GM15510 (cell line): ENCODE data around the gene CCND3.

Experiments used
- POLR2A ChIP-seq: IDR thresholded peaks from 3 replicates; pipeline ENCODE4 v1.6.1; 2011; ENCODE audit warnings: borderline replicate concordance; ENCODE audit not compliant: insufficient read length; ENCODE audit errors: extremely low read depth

Gene CCND3

DNA sequence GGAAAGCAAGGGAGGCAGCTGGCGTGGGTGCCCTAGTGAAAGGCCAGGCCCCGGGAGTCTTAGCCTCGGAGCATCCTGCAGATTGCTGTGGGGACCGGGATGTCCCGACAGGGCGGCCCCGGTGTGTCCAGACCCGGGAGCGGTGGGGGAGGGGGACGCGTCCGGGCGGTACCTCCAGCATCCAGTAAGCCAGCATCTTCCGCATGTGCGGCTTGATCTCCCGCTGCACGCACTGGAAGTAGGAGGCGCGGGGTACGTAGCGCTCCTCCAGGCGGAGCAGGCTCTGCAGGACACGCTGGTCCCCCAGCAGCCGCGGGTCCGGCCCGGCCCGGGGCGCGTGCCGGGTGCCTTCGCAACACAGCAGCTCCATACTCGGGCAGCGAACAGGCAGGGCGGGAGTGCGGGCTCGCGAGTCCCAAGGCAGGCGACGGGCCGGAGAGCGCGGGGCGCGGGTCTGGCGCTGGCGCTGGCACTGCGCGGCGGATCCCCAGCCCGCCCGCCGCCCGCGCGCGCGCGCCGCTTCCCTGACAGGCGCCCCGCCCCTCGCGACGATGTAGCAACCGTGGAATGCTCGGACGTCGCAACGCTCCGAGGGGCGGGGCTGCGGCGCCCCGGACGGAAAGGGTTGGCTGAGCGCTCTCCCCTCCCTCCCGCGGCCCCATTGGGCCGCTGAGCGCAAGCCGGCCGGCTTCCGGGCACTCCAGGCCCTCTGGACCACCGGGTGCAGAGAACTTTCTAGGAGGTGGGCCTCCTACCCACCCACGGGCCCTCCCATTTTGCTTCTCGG is at the start of gene CCND3:
Gene CCND3, minus strand, starts transcription at position 529 of the 787 bp plus-strand sequence. Its CDS starts 159 bp downstream, at position 370.
- TF ChIP-seq POLR2A = peak; percentile 76

DNA sequence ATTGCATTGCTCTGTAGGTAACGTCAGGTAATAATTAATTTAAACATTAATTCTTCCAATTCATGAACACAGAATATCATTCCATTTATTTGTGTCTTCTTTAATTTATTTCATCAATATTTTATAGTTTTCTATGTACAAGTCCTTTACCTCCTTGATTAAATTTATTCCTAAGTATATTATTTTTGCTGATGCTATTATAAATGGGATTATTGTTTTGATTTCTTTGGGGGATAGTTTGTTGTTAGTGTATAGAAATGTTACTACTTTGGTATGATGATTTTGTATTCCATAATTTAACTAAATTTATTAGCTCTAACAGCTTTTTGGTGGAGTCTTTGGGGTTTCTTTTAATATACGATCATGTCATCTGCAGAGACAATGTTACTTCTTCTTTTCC is 44.7 kb upstream of the CCND3 start:
- no peak for TF ChIP-seq POLR2A

GRCh38 chr6:41984623-41985022 is 43.0 kb upstream of the CCND3 start:
- no peak for TF ChIP-seq POLR2A

- TF ChIP-seq POLR2A = no peak
These were observed 35.3 kb upstream of the CCND3 start for GRCh38 chr6:41976794-41977484.

GRCh38 chr6:41975276-41975675 is 33.7 kb upstream of the CCND3 start:
- TF ChIP-seq POLR2A = no peak

DNA sequence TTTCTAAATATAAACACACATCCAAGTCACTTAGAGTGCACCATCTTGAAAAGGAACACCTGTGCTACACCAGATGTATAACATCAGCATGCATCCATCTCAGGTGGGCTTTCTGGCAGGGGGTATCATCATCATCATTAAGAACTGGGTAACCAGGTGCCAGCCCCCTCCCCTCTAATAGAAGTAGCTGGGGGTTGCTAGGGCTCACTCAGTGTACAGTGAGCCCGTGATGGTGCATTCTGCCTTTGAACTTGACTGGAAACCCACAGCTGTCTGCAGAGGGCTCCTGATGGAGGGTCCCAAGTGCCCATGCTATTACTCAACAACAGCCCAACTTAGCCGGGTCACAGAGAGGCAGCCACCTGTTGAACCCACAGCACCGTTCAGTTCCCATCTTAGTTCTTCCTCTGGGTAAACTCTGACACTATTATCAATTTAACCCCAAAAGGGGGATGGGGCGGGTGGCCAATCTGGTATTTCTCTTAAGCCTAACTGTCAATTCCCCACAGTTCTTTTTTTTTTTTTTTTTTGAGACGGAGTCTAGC is 32.7 kb upstream of the CCND3 start:
- TF ChIP-seq POLR2A = no peak

GRCh38 chr6:41972826-41973225 is 31.2 kb upstream of the CCND3 start:
- no peak for TF ChIP-seq POLR2A

DNA sequence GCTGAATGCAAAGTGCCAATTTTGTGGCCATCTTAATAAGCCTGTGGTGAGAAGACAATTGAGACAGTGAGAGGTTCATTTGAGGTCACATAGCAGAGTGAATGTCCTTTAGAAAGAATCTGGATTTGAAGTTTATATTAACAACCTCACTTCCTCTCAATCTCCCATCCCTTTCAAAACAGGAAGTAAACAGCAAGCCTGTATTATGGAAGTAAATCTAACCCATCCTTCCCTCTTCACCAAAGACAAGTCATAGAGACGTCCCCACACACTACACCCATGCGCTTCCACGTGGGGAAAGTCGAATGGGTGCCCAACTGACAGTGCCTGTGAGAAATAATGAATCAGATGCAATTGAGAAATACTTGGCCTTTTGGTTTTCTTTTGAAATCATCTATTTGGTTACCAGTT is 28.8 kb upstream of the CCND3 start:
- no peak for TF ChIP-seq POLR2A

DNA sequence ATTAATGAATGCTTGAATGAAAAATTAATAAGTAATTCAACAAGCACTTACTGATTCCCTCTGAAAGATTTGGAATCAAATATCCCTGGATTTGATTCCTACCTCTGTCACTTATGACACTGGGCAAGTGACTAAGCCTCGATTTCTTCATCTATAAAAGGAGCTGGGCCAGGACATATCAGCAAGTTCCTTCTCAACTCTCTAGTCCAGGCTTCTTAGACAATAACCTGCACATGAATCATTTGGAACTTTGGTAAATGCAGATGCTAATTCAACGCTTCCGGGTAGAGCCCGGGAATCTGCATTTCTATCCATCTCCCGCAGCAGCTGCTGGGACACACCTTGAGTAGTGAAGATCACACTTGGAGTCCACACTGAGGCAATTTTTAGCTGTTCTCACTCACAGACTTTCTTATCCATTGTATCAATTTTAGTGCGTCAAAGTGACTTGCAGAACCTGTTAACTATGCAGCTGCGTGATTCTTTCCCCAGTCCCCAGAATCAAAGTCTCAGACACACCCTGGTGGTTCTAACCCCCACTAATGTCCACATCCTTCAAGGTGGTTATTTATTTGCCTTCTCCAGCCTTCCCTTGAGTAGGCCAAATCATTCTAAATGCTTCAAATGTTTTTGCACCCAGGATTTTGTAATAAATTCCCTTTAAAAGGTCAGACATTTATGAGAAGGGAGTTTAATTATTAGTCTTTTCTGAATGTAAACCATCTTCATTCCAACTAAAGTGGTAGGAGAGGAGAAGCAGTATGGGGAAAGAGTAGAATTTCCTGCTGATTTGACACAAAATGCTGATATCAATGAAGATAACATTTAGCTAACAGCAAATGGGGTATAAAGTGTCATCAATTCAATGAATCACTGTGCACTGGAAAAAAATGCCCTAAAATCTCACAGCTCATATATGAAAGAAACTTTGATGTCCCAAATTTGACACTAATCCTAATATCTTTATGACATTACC is 26.0 kb upstream of the CCND3 start:
- no peak for TF ChIP-seq POLR2A

DNA sequence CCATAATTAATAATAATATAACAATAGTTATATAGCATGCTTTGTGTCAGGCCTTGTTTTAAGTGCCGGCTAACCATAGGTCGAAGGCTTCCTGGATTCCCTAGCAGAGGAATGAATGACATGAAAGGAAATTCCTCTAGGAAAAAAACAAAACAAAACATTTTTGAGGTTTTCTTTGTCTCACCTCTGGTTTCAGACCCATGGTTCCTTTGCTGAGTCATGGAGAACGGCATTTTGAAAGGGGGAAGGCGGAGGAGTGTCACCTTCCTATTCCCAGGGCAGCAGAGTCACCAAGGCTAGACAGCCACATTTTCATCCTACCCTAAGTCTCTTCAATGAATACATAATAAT is 25.3 kb upstream of the CCND3 start:
- no peak for TF ChIP-seq POLR2A

DNA sequence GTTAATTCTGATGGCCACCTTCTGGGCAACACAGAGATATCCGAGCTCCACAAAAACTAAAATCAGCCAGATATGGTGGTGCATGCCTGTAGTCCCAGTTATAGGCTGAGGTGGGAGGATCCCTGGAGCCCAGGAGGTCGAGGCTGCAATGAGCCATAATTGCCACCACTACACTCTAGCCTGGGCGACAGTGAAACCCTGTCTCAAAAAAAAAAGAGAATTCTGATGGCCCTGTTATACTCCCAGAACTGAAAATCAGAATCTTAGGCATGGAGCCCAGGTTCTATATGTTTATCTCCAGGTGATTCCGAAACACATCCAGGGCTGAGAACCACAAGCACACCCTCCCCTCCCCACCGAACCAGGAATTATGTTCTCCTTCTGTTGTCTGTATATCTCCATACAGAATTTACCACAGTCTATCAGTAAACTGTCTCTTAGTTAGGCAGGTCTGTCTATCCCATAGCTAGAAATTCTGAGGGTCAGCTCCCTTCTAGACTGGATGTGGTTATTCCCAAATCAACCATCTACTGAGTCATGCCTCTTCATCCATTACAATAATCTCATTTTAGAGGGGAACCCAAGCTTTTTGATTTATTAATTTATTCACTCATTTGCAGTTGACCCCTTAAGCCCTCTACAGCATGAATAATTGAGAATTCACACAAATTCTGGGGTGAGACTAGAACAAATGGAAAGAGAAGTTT is 24.8 kb upstream of the CCND3 start:
- TF ChIP-seq POLR2A = no peak

DNA sequence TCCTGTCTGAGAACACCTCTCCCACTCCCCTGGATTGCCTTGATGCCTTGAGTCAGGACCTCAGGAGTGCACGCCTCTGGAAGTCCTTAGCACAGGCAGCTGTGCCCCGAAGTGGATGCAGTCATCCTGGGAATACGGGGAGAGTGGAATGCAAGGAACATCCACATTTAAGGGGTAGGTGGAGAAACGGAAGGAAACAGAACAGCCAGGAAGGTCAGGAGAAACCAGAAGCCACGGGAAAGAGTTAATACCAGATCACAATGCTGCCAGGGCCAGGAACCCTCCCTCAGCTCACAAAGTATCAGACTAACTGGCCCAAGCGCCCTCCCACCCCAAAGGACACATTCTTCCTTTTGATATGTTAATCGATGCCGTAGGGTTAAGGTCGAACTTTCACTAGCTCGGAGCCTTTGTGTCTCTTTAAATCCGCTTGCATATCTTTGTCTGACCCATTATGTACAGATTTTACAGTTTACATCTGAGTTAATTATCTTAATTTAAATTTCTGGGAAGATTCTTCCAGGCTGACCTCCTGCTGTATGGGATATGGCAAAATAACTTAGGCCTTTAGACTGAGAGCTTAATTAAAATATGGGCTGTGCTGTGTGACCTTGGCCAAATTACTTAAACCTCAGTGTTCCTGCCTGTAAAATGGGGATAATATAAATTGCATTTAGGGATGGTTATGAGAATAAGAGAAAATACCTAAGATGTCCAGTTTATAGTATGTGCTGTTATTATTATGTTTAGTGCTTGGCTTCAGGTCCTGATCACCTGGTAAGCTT is 24.0 kb upstream of the CCND3 start:
- TF ChIP-seq POLR2A = no peak

DNA sequence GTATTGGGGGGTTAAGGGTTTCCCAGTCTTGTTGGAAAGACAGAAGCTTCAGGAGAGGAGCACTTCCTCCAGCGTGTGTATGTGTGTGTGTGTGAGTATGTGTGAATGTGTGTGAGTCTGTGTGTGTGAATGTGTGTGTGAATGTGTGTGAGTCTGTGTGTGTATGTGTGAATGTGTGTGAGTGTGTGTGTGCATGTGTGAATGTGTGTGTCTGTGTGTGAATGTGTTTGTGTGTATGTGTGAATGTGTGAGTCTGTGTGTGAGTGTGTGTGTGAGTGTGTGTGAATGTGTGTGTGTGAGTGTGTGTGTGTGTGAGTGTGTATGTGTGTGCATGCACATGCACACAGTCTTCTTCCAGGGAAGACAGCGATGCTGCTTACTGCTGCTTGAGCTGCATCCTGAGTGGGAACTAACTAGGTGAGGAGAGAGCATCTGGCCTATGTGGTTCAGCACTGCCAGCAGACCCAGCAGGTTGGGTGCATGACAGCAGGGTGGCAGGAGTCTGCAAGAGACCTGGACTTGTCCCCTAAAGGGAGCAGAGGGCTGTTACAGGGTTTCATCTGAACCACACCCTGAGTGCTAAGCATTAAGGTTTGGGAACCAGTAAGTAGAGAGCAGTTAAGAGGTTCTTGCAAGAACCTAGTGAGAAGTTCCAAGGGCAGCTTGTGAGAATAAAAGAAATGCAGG is 22.7 kb upstream of the CCND3 start:
- no peak for TF ChIP-seq POLR2A

- no peak for TF ChIP-seq POLR2A
These were observed 21.8 kb upstream of the CCND3 start for GRCh38 chr6:41963371-41963770.

DNA sequence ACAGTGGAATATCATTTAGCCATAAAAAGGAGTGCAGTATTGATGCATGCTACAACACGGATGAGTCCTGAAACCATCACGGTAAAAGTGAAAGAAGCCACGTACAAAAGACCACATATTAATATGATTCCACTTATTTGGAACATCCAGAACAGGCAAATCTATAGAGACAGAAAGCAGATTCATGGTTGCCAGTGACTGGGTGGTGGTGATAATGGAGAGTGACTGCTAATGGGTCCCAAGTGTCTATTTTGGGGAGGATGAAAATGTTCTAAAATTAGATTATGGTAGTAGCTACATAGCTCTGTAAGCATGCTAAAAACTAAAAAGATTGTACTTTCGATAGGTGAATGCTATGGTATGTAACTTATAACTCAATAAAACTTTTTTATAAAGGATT is 18.4 kb upstream of the CCND3 start:
- no peak for TF ChIP-seq POLR2A
